Breast epithelium (tissue), 3 donors: ENCODE data around the gene HDLBP.

Experiments
- CTCF ChIP-seq, 3 donors: fragments of 450-650 bp; IDR thresholded peaks; one replicate each; pipeline ENCODE4 v1.5.1; 2016 to 2017; ENCODE audit warnings: antibody characterized with exemption in 3 of 3, mild to moderate bottlenecking in 3 of 3, moderate library complexity in 3 of 3
- POLR2A ChIP-seq: fragments of 450-650 bp; IDR thresholded peaks from one replicate; pipeline ENCODE4 v1.6.1; 2016; ENCODE audit warnings: antibody characterized with exemption, mild to moderate bottlenecking, moderate library complexity
- POLR2AphosphoS5 ChIP-seq, 3 donors: sonication (generic); formaldehyde crosslinking; IDR thresholded peaks; one replicate each; pipeline ENCODE4 v1.6.1; 2017; ENCODE audit warnings: antibody characterized with exemption in 3 of 3

DNA sequence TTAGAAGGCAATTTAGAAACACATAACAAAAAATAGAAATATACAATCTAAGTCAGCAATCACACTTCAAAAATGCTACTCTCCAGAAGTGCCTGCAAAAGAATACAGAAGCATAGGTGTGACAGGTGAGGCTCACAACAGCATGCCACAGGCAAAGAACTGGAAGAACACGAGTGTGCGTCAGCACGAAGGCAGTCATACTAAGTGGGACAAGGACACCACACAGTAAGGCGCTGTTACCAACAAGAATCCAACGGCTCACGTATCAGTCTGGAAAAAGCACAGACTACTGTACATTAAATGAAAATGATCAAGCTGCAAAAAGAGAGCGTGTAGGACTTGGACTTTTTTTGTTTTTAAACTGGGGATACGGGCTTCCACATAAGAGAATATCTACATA lies 18.7 kb downstream of the HDLBP start:
- TF ChIP-seq POLR2A: no peak
- TF ChIP-seq CTCF (IDR thresholded peaks at IDR 0.05): no peak
- TF ChIP-seq POLR2AphosphoS5 (IDR thresholded peaks at IDR 0.05): no peak
